Right atrium auricular region (tissue), 2 donors: ENCODE data around the gene PALD1. TPM values are rescaled to one million over a fixed set of nuclear protein-coding genes. Genes with fewer than 3 reads are reported as not detected.

Experiments
- DNase-seq: peaks from one replicate; pipeline ENCODE4 v3.0.0-alpha.2; 2019; ENCODE audit warnings: low spot score
- H3K27ac ChIP-seq, 2 donors: fragments of 200-600 bp; sonication (generic); 1 replicate in 1 of 2; 2 replicates in 1 of 2; pipeline ENCODE4 v1.5.1; 2016 to 2019
- H3K27me3 ChIP-seq, 2 donors: fragments of 200-600 bp; sonication (generic); one replicate each; pipeline versions ENCODE4 v1.5.1 to v1.6.0; 2017 to 2019
- H3K36me3 ChIP-seq: fragments of 200-600 bp; sonication (generic); one replicate; pipeline ENCODE4 v1.5.1; 2016
- H3K4me1 ChIP-seq, 2 donors: fragments of 200-600 bp; sonication (generic); one replicate each; pipeline versions ENCODE4 v1.5.1 to v1.6.0; 2017 to 2019
- H3K4me3 ChIP-seq, 2 donors: fragments of 200-600 bp; sonication (generic); 1 replicate in 1 of 2; 2 replicates in 1 of 2; pipeline ENCODE4 v1.5.1; 2017 to 2019; ENCODE audit warnings: mild to moderate bottlenecking in 1 of 2, moderate library complexity in 1 of 2
- H3K9me3 ChIP-seq, 2 donors: fragments of 200-600 bp; sonication (generic); one replicate each; pipeline ENCODE4 v1.5.1; 2019
- CTCF ChIP-seq, 2 donors: fragments of 200-600 bp; sonication (generic); IDR thresholded peaks; one replicate each; pipeline ENCODE4 v1.5.1; 2019; ENCODE audit warnings: antibody characterized with exemption in 2 of 2
- total RNA-seq, 2 donors: library from RNA; depleted of rRNA; stranded (reverse); fragments of >200 nt; gene quantifications; one replicate each; pipeline ENCODE4 v1.1.0, GENCODE V29; 2016

Gene PALD1
- total RNA-seq, 2 donors from 2014 or later, result 4.9 to 8.5 TPM

- Histone ChIP-seq H3K27me3 (no peaks in the 10 kb centered on the region), H3K36me3 (no peaks in the 10 kb centered on the region), H3K27ac (no peak overlapping the region), H3K4me3 (no peak overlapping the region), H3K4me1 (peaks cover 0 to 23% of the 10 kb centered on the region in 2 donors), H3K9me3 (no peaks in the 10 kb centered on the region)
- no peak for TF ChIP-seq CTCF (IDR thresholded peaks at IDR 0.05)
- no peak for DNase-seq
These were observed 14.5 kb downstream of the PALD1 start for GRCh38 chr10:70492786-70493659.

- no peak for DNase-seq
- Histone ChIP-seq H3K36me3 (no peaks in the 10 kb centered on the region), H3K27ac (no peak overlapping the region), H3K4me1 (peaks cover 0 to 25% of the 10 kb centered on the region in 2 donors), H3K27me3 (no peaks in the 10 kb centered on the region), H3K9me3 (no peaks in the 10 kb centered on the region), H3K4me3 (no peak overlapping the region)
- TF ChIP-seq CTCF (IDR thresholded peaks at IDR 0.05), result no peak
These were observed 15.2 kb downstream of the PALD1 start for GRCh38 chr10:70493660-70494234.

- no peak for TF ChIP-seq CTCF (IDR thresholded peaks at IDR 0.05)
- Histone ChIP-seq H3K36me3 (no peaks in the 10 kb centered on the region), H3K4me3 (no peak overlapping the region), H3K27ac (no peak overlapping the region), H3K9me3 (no peaks in the 10 kb centered on the region), H3K27me3 (no peaks in the 10 kb centered on the region), H3K4me1 (peaks cover 0 to 33% of the 10 kb centered on the region in 2 donors)
- DNase-seq, result no peak
These were observed 16.0 kb downstream of the PALD1 start for GRCh38 chr10:70494536-70494935.

- Histone ChIP-seq H3K4me1 (peaks cover 0 to 37% of the 10 kb centered on the region in 2 donors), H3K4me3 (no peak overlapping the region)
- TF ChIP-seq CTCF (IDR thresholded peaks at IDR 0.05), result no peak
These were observed 16.4 kb downstream of the PALD1 start for GRCh38 chr10:70494966-70495365.

GRCh38 chr10:70495691-70496261 lies 17.2 kb downstream of the PALD1 start:
- no peak for TF ChIP-seq CTCF (IDR thresholded peaks at IDR 0.05)
- peaks cover 0 to 45% of the 10 kb centered on the region in 2 donors for H3K4me1 ChIP-seq
- H3K36me3 ChIP-seq, result no peaks in the 10 kb centered on the region
- no peak overlapping the region for H3K27ac ChIP-seq
- no peak for DNase-seq
- H3K9me3 ChIP-seq, result no peaks in the 10 kb centered on the region
- H3K27me3 ChIP-seq, result no peaks in the 10 kb centered on the region
- H3K4me3 ChIP-seq, result no peak overlapping the region

More at GRCh38 chr10:70494966-70495365, 16.4 kb downstream of the PALD1 start:
- no peaks in the 10 kb centered on the region for H3K27me3 ChIP-seq
- H3K9me3 ChIP-seq, result no peaks in the 10 kb centered on the region
- no peak overlapping the region for H3K27ac ChIP-seq
- DNase-seq, result no peak
- no peaks in the 10 kb centered on the region for H3K36me3 ChIP-seq
